Cardiac septum (tissue), 1 donor: ENCODE data around the gene SDK1. TPM values are rescaled to one million over a fixed set of nuclear protein-coding genes. Genes with fewer than 3 reads are reported as not detected.

Experiments used
- DNase-seq: peaks from one replicate; pipeline ENCODE4 v3.0.0-alpha.2; 2020; ENCODE audit warnings: low spot score
- intact Hi-C: fragments of 100-400 bp; cut with DNase I; formaldehyde crosslinking; loops from one replicate; pipeline ENCODE4 v1.14.0; 2022
- total RNA-seq: library from RNA; stranded (reverse); fragmentation: NEBNext Ultra II Directional; extraction: Animal tissue kit (Norgen Biotek cat#: 25700); gene quantifications from one replicate; pipeline ENCODE4 v1.2.1, GENCODE V29; 2021
- donor health status: DM: no; HTN: no; CAD: no.

Gene SDK1
- total RNA-seq, 1 donor from 2014 or later, result 0.32 TPM

DNA sequence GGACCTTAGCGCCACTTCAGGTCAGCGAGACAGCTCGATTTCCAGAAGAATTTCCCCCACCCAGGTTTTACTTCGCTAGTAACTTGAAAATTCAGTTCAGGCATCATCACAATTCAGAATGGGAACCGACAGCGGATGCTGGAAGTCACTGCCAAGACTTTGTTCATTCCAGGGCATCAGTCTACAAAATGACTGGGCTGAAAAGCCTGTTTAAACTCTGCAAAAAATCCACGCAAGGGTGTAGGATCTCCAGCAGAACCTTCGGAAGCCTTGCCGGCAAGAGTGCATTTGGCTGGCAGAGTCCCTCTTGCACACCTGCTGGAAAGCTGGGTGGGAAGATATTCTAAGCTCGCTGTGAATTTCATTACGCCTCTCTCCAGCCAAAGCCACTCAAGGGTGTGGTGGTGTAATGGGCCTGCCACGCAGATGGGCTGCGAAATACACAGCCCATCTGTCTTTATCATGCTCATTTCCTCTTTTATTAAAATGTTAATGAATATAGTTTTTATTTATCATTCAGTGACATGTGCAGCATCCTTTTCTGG, 709.1 kb downstream of the SDK1 start:
- intact Hi-C loops, result no loop called here

DNA sequence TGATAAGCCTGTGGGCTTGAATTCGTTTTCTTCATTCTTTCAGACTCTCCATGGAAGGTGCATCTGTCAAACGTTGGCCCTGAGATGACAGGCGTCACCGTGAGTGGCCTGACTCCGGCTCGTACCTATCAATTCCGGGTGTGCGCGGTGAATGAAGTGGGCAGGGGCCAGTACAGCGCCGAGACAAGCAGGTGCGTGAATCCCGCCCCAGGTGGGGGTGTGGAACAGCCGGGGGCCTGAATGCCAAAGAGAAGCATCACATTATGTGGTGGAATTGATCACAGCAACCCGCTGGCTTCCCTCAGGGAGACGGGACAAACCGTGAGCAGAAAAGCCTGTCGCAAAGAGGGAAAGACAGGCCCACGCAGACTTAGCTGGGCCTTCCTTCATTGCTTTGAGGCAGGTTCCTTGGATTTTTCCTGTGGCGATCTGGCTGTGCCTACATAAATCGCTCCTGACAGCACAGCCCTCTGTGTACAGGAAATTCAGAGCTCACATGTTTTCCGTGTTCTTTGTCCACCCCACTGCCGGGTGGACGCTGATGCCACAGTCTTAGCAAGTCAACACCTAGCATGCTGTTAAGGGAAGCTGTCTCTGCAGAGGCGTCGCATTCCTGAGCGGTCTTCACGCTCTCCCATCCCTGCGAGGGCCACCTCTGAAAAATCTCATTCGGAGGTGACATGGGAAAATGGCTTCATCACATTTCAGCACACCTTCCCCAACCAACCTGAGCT, 710.0 kb downstream of the SDK1 start:
- intact Hi-C loops, result no loop called here
- no peak for DNase-seq

More for the DNA sequence above, 709.1 kb downstream of the SDK1 start:
- no peak for DNase-seq

DNA sequence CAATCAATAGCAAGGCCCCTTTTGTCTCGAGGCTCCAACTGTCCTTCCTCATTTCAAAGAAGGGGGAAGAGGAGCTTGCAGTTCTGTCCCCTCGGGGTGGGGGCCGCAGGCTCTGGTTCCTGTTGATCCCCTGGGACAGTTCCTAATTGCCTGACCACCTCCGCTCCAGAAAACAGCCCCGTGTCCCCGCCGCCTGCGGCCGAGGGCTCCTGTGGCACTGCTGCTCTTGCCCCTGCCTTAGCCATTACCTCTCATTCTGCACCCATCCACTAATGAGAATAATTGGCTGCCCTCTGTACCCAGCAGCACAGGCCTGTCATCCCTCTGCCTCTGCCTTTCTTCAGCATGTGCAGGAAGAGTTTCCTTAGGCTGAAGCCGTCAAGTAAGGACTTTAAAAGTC, 712.7 kb downstream of the SDK1 start:
- intact Hi-C loops, result no loop called here
- no peak for DNase-seq

DNA sequence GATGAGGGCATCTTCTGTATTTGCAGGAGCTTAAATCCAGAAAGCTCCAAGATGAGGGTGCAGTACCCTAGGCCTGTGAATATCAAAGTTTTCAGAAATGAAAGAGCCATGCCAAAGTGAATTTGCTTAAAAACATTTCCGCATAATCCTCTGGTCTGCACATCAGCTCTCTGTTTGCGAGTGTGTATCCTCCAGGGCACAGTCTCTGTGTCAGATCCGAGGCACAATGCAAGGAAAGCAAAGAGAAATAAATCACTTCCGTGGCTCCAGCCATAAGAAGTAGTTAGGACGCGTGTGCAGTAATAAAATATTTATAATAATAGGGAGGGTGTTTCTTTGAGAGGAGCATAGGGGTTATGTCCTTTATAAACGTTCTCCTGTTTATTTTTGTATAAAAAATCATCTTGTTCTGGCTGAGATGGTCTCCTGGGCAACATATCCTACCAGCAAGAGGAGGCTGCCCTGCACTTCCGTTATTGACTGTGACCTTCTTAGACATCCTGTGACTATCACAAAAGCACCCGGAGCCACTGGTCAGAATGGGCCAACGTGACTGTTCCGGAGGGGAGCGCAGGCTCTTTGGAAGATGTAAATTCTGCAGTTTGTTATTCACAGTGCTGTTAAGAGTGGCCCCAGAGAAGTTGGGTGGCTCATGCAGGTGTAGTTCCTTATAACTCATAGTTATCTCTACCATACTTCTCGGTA, 713.4 kb downstream of the SDK1 start:
- intact Hi-C loops, result no loop called here
- DNase-seq, result no peak

DNA sequence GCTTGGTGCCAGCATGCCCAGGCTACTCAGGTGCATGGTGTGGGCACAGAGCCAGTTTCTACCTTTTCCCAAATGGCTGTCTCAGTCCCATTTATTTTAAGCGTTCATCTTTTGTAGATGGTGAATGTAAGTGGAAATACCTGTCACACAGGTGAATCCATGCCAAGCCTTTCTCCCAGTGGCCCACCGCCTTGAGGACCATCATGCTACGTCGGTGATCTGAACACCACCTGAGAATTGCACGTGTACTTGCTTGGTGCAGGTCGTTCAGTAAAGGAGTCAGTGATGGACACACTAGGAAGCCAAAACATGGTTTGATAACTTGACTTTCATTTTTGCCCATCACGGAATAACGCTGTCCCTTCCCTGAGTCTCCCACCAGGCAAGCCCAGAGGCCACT, 714.3 kb downstream of the SDK1 start:
- intact Hi-C loops, result no loop called here
- DNase-seq, result no peak

DNA sequence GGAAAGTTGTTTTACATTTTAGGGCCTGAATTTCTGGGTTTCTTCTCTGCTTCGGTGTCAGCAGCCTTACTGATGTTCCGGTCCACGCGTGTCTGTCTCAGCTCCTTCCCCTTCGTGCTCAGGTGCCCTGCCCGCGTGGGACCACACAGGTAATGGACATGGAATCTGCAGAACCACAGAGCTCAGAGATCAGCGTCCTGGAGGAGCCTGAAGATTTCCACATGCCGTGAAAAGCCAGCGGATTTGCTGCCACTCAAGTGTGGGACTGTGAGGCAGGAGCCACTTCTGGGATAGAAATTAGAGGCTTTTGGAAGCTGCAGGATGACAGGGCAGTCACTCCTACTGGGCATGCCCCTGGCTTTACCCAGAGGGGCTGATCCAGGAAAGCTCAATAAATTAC, 714.9 kb downstream of the SDK1 start:
- intact Hi-C loops, result no loop called here
- DNase-seq, result no peak

DNA sequence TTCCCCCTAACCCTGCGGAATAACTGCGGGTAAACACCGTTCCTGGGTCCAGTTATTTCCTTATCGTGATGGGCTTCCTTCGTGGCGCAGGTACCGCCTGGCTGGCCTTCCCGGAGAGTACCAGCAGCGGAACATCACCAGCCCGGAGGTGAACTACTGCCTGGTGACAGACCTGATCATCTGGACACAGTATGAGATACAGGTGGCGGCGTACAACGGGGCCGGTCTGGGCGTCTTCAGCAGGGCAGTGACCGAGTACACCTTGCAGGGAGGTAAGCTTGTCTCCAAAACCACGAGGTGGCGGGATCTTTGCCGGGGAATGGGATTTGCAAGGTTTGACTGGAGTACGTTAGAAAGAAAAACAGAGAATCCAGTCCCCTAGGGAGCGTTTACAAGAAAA, 716.0 kb downstream of the SDK1 start:
- no peak for DNase-seq
- intact Hi-C loops, result no loop called here

DNA sequence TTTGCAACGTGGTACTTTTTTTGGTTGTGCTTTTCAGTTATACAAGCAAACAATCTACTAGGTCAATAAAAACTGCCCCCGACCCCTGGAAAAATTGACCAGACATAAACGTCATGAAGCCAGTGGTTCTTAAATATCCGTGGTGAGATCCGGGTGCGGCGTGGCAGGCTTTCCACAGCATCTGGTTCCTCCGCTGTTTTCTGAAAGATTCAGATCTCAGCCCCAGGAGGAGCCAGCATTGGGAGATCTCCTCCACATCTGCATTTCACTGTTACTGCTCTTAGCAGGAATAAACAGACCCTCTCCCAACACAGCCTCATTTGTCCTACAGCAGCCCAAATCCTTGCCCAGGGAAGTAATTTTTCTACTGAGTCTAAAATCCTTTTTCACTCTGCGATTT, 716.7 kb downstream of the SDK1 start:
- no peak for DNase-seq
- intact Hi-C loops, result no loop called here

DNA sequence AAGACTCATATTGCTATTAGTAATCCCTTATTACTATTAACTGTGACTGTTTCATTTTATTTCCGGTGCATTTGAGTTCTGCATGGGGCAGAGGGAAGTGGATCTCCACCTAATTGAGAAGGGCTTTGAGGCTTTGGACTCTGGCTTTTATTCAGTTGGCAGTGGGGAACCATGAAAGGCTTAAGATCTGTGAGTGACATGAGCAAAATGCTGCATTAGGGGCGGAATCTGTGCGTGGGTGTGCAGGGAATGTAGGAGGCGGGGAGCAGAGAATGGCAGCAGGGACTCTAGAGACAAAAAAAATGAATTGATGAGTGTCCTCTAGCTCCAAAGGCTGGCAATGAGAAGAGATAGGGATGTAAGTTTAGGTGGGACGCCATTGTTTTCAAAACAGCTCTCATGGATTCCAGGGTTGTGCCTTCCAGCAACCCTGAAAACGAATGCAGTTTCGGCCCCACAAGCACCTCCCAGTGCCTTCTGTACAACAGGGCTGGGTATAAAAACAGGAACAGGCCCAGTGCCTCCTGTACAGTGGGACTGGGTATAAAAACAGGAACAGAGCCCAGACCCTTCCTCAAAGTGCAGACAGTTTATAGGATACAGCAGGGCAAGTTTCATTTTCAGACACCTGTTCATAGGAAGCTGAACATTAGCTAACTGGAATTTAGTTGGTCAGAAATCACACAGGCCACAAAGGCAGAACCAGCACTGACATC, 717.7 kb downstream of the SDK1 start:
- DNase-seq, result no peak
- intact Hi-C loops, result no loop called here

DNA sequence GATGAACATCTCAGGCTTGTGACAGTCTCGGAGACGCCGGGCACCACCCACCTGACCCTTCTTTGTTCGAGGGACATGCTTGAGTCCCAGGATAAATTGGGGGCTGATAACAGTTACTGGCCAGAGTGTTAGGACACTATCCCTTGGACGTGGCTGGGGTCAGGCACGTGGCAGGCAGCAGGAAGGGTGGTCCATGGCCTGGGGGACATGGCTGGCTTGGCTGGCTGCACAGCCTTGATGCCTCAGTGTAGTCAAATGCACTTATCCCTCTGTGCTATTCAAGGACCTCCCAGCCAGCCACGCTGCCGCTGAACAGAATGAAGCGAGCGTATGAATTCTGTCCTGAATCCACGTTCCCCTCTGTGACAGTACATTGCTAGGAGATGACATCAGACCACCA, 719.0 kb downstream of the SDK1 start:
- DNase-seq, result no peak
- intact Hi-C loops, result no loop called here

DNA sequence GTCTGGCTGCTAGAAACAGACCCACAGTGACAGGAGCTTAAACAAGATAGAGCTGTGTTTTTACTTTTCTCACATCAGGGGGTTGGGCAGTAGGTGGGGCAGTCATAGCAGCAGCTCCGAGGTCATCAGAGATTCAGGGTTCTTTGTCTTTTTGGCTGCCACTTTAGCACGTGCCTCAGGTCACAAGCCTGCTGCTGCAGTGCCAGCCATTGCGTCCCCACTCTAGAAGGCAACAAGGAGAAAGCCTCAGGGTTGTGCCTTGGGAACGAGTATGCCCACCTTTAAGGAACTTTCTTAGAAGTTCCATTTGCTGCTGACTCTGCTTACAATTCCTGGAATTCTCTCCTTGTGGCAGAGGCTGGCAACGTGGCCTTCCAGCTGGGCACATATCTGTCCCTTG, 720.4 kb downstream of the SDK1 start:
- intact Hi-C loops, result no loop called here
- no peak for DNase-seq

DNA sequence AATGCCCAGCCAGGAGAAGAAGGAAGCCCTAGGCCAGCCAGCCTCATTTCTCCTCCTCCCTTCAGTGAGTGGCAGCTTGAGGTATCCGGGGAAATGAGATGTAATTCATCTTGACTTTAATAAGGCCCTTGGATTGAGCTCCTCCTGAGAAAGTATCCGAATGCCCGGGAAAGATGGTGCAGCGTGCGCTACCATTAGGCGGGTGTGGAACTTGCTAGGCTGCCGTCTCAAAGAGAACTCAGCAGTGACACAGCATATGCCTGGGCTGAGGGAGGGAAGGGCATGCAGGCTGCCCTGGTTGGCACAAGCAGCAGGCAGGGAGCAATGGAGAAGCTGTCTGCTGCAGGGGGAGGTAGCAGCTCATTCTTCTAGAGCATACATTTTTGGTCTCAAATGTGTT, 721.2 kb downstream of the SDK1 start:
- intact Hi-C loops, result no loop called here
- DNase-seq, result no peak

DNA sequence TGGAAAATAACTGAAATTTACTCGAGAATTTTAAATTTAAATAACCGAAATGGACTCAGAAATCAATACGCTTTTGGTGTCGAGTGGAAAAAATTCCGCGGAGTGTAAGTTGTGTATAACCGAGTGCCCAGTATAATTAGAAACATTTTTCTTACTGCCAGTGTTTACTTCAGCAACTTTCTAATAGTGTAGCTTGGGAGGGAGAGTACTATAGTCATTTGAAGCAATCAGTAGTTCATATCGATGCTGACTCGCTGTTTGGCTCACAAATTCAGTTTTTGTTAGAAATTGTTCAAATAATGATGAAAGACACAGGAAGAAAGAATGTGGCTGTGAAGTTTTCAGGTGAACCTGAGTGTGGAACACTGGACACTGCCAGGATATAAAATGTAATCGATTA, 722.5 kb downstream of the SDK1 start:
- DNase-seq, result no peak
- intact Hi-C loops, result no loop called here

DNA sequence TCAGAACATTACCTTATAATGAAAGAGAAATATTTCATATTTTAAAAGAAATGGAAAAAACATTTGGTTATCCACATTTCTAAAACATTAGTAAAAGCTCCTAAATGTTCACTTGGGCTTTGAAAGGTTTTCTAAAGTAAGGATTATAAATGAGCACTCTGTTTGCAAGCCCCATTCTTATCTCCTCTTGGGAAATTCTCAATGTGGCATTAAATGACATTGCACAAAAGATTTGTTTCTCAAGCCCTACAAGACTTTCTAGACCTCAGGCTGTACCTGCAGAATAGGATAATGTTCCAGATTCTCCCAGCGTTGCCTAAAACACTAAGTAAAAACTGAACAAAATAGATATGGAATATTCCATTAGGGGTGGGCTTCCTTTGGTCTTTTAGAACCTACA, 723.1 kb downstream of the SDK1 start:
- DNase-seq, result no peak
- intact Hi-C loops, result no loop called here

DNA sequence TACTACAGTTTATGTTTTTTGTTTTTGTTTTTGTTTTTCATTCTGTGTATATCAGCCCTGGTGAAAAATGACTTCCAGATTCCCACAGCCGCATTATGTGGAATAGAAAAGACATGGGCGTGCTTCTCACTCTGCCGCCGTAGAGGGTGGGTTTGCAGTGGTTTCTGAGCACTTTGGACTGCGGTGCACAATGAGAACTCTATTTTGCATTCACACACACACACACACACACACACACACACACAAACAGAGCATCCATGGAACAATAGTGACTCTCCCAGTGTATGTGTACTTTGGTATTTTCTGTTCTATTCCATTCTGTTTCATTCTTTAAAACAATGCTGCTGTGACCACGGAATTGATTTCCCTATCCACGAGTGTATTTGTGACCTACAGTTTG, 723.8 kb downstream of the SDK1 start:
- intact Hi-C loops, result no loop called here
- no peak for DNase-seq

DNA sequence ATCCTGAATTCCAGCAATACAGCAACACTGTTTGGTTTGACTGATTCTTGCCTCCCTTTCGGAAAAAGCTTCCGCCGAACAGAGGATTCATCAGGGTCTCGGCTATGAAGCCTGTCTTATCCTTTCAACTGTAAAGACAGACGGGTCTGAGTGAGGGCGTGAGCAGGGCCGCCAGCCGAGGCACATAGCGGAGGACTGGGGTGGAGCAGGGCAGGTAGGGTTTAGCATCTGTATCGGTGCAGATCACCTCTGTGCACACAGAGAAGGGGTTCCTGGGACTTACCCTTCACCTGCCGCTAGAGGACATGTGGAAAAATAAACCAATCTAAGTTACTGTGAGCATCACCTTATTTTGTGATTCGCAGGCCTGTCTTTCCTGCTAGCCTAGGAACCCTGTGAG, 724.2 kb downstream of the SDK1 start:
- intact Hi-C loops, result no loop called here

DNA sequence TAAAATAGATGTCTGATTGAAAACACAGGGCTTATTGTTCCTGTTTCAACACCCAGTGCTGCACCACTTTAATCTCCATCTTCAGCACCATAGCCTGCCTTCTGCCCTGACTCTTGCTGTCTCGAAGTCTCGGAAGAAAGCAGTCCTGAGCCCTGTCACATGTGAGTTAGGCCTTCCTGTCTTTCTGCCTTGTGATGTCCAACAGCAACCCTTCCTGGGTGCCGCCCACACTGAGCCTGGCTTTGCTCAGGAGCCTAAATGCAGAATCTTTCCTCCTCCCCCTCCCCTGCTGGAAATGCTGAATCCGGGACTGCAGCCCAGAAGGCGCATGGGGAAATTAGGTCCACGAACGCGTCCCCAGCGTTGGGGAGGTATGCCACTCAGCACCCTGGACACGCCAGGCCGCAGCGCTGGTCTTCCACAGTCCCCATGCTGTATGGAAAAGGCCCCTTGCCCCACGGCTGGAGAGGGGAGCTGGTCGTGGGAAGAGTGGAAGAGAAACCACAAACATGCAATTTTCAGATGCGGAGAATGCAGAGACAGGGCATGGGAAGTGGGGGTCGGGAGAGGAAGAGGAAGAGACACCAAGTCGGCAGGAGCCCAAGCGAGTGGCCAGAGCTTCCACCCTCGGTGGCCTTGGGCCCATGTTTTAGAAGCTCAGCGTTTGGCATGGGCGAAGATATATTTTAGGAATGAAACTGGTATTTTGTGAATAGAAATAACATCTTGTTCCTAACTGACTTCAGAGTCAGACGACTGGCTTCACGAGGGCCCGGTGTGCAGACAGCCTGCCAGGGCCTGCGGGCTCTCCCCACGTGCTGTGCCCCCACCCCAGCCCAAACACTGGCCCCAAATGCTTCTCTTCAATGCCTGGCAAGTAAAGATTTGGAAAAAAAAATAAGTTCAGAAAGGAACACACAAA, 724.9 kb downstream of the SDK1 start:
- intact Hi-C loops, result no loop called here
- no peak for DNase-seq

More for the DNA sequence above, 724.2 kb downstream of the SDK1 start:
- DNase-seq, result no peak

DNA sequence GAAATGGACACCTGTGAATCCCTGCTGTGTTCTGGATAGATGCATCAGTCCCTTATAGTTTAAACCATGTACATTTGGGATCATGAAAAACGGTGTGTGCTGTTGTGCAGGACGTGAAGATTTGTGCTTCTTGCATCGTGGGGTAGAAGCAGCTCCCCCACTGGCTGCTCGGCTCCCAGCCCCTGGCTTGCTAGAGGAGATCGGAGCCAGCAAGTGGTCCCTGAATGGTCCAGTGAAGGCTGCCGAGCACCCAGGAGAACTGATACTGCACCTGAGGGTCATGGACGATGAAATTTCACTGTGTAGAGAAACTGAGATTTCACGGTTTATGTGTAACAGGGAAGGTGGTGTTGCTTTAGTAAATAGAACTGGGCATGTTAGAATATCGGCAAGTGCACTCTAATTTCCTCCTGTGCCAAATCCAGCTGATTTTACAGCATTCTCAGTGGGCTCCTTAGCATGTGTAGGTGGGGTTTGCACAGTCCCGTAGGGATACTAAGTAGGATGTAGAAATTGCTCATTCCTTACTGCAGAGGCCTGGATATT, 726.0 kb downstream of the SDK1 start:
- intact Hi-C loops, result no loop called here
- no peak for DNase-seq

DNA sequence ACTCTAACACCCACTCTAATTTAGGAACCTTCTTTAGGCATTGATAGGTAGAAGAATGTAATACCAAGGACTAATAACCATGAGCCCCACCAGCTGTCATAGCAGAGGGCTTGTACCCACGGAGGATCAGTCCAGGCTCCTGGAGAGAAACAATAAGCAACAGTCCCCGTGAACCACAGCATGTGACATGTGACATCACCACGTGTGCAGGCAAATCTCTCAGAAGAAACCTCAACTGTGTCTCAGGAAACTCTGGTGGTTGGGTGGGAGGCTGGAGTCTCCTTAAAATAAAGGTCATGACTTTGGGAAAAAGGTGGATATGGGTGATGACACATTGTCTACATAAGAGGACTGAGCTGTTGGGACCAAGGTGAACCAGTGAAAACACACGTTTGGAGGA, 727.2 kb downstream of the SDK1 start:
- DNase-seq, result no peak
- intact Hi-C loops, result no loop called here
